HepG2 (cell line): ENCODE results near the gene SMG5. TPM values are rescaled to one million over a fixed set of nuclear protein-coding genes. Genes with fewer than 3 reads are reported as not detected.

Source experiments
- ATAC-seq: fragments of 200-7000 bp; cut with Tn5 transposase; 3 replicates; pipeline ENCODE4 v1.9.1; 2020; ENCODE audit warnings: mild to moderate bottlenecking, moderate library complexity
- BruUV-seq: library from RNA; stranded (reverse); fragments of 400-500 nt; replicated peaks from 2 replicates; lab custom pipeline; 2021; lab: Mats Ljungman, UMichigan
- CTCF ChIA-PET: fragments of 300-600 bp; formaldehyde crosslinking; extraction: SDS; loops from one replicate; lab custom pipeline; 2021; ENCODE audit warnings: low total read pairs, inconsistent platforms, low intra/inter-chr PET ratio; lab: Yijun Ruan, JAX
- POLR2A ChIA-PET: fragments of 350-600 bp; sonication (Branson Sonifier 250); formaldehyde crosslinking; loops from one replicate; lab custom pipeline; 2020; ENCODE audit warnings: antibody characterized with exemption, inconsistent platforms; lab: Yijun Ruan, JAX
- DNase-seq: peaks from one replicate; pipeline ENCODE4 v3.0.0-alpha.2; 2015; ENCODE audit warnings: low spot score
- FAIRE-seq: peaks from 3 replicates; lab custom pipeline; 2011; peaks lifted over from hg19 to GRCh38; lab: Jason Lieb, UNC
- H2AFZ ChIP-seq: one replicate; pipeline ENCODE4 v1.6.1; 2011; ENCODE audit warnings: low read length, inconsistent platforms
- H3K27ac ChIP-seq: fragments of 300-600 bp; 3 replicates; pipeline ENCODE4 v1.8.0; 2011; ENCODE audit warnings: mixed run types, mild to moderate bottlenecking, mixed read lengths, low read length, inconsistent platforms; ENCODE audit not compliant: insufficient read depth; ENCODE audit errors: extremely low read length
- H3K27me3 ChIP-seq, 2 experiments: fragments of 200-600 bp in 1 of 2; 2 replicates in 1 of 2; 3 replicates in 1 of 2; pipeline versions ENCODE4 v1.6.0 to v1.8.0; 2011; ENCODE audit warnings: low read length in 2 of 2, mild to moderate bottlenecking in 2 of 2, moderate library complexity in 2 of 2, inconsistent platforms in 1 of 2; ENCODE audit not compliant: insufficient read depth in 2 of 2, control insufficient read depth in 1 of 2
- H3K36me3 ChIP-seq, 2 experiments: fragments of 200-600 bp in 1 of 2; replicated peaks in 1 of 2; 2 replicates in 1 of 2; 3 replicates in 1 of 2; pipeline versions ENCODE4 v1.5.1 to v1.8.0; 2011; ENCODE audit warnings: low read length in 2 of 2, inconsistent platforms in 1 of 2; ENCODE audit not compliant: insufficient read depth in 2 of 2, control insufficient read depth in 1 of 2
- H3K4me1 ChIP-seq: 2 replicates; pipeline ENCODE4 v1.5.1; 2012; ENCODE audit warnings: low read length, inconsistent platforms; ENCODE audit not compliant: insufficient read depth
- H3K4me2 ChIP-seq: 2 replicates; pipeline ENCODE4 v1.6.0; 2011; ENCODE audit warnings: low read depth, low read length, inconsistent platforms
- H3K4me3 ChIP-seq, 3 experiments: fragments of 200-600 bp in 1 of 3; sonication (generic), shearing (Covaris generic) in 1 of 3; replicated peaks in 1 of 3; 2 replicates each; pipeline ENCODE4 v1.5.1; 2011 to 2016; ENCODE audit warnings: low read length in 3 of 3, inconsistent platforms in 2 of 3, low read depth in 2 of 3, mild to moderate bottlenecking in 2 of 3, control low read depth in 1 of 3, mixed read lengths in 1 of 3; ENCODE audit not compliant: insufficient read depth in 1 of 3
- H3K79me2 ChIP-seq: one replicate; pipeline ENCODE4 v1.6.1; 2011; ENCODE audit warnings: low read length, inconsistent platforms; ENCODE audit not compliant: insufficient read depth
- H3K9ac ChIP-seq: 2 replicates; pipeline ENCODE4 v1.6.0; 2011; ENCODE audit warnings: mild to moderate bottlenecking, low read depth, low read length, inconsistent platforms; ENCODE audit not compliant: insufficient read depth
- H3K9me3 ChIP-seq: 2 replicates; pipeline ENCODE4 v1.5.1; 2012; ENCODE audit warnings: mild to moderate bottlenecking, low read length
- H4K20me1 ChIP-seq: 2 replicates; pipeline ENCODE4 v1.6.0; 2011; ENCODE audit warnings: inconsistent platforms, mild to moderate bottlenecking, low read length, moderate library complexity; ENCODE audit not compliant: insufficient read depth
- AGO1 ChIP-seq: fragments of 200-400 bp; formaldehyde crosslinking; IDR thresholded peaks from 2 replicates; pipeline ENCODE4 v1.6.1; 2017; ENCODE audit warnings: mild to moderate bottlenecking, low read depth, low read length, moderate library complexity; ENCODE audit not compliant: poor library complexity, severe bottlenecking
- AGO2 ChIP-seq: fragments of 200-400 bp; formaldehyde crosslinking; optimal IDR thresholded peaks from 2 replicates; pipeline ENCODE3; 2017; ENCODE audit warnings: mild to moderate bottlenecking, low read depth, low read length, moderate library complexity
- ATF7 ChIP-seq, 2 experiments: fragments of 450-650 bp in 1 of 2; sonication (generic) in 1 of 2; formaldehyde crosslinking in 1 of 2; IDR thresholded peaks; 2 replicates each; pipeline versions ENCODE4 v1.4.0 to v1.6.1; 2016 to 2020; ENCODE audit warnings: antibody characterized with exemption in 1 of 2, mild to moderate bottlenecking in 1 of 2, missing genetic modification reagents in 1 of 2
- BRD4 ChIP-seq: sonication (generic); formaldehyde crosslinking; IDR thresholded peaks from 2 replicates; pipeline ENCODE4 v1.4.0; 2020; ENCODE audit warnings: missing genetic modification reagents
- HIVEP1 ChIP-seq: sonication (generic); formaldehyde crosslinking; IDR thresholded peaks from 2 replicates; pipeline ENCODE4 v1.4.0; 2020; ENCODE audit warnings: mild to moderate bottlenecking, missing genetic modification reagents
- KDM2A ChIP-seq: sonication (generic); formaldehyde crosslinking; IDR thresholded peaks from 2 replicates; pipeline ENCODE4 v1.4.0; 2020; ENCODE audit warnings: low read depth, missing genetic modification reagents, borderline replicate concordance
- KMT2A ChIP-seq: sonication (generic); formaldehyde crosslinking; IDR thresholded peaks from 2 replicates; pipeline ENCODE4 v1.4.0; 2020; ENCODE audit warnings: missing genetic modification reagents
- MYNN ChIP-seq: sonication (generic); formaldehyde crosslinking; IDR thresholded peaks from 2 replicates; pipeline ENCODE4 v1.4.0; 2020; ENCODE audit warnings: mild to moderate bottlenecking, low read depth, missing genetic modification reagents
- POLR2A ChIP-seq, 2 experiments: IDR thresholded peaks; 2 replicates each; pipeline ENCODE4 v1.6.1; 2011; ENCODE audit warnings: low read depth in 2 of 2, low read length in 2 of 2, mild to moderate bottlenecking in 1 of 2, moderate library complexity in 1 of 2; ENCODE audit not compliant: insufficient read depth in 1 of 2
- POLR2AphosphoS5 ChIP-seq: IDR thresholded peaks from 2 replicates; pipeline ENCODE4 v1.6.1; 2012; ENCODE audit warnings: low read depth, low read length
- POLR2G ChIP-seq: fragments of 200-400 bp; formaldehyde crosslinking; IDR thresholded peaks from 2 replicates; pipeline ENCODE4 v1.6.1; 2018; ENCODE audit warnings: mild to moderate bottlenecking, low read depth, low read length, moderate library complexity
- SPEN ChIP-seq: sonication (generic); formaldehyde crosslinking; IDR thresholded peaks from 2 replicates; pipeline ENCODE4 v1.5.1; 2020; ENCODE audit warnings: low read depth, mild to moderate bottlenecking, missing genetic modification reagents
- ZNF260 ChIP-seq: sonication (generic); formaldehyde crosslinking; IDR thresholded peaks from 2 replicates; pipeline ENCODE4 v1.4.0; 2020; ENCODE audit warnings: missing genetic modification reagents, low read depth, mild to moderate bottlenecking, borderline replicate concordance
- ZNF460 ChIP-seq: sonication (generic); formaldehyde crosslinking; IDR thresholded peaks from 2 replicates; pipeline ENCODE4 v1.5.1; 2020; ENCODE audit warnings: missing genetic modification reagents, mild to moderate bottlenecking, borderline replicate concordance
- ZNF543 ChIP-seq: sonication (generic); formaldehyde crosslinking; IDR thresholded peaks from 2 replicates; pipeline ENCODE4 v1.4.0; 2020; ENCODE audit warnings: mild to moderate bottlenecking, missing genetic modification reagents
- ZNF552 ChIP-seq: sonication (generic); formaldehyde crosslinking; IDR thresholded peaks from 2 replicates; pipeline ENCODE4 v1.9.0; 2022; ENCODE audit warnings: missing genetic modification reagents, mild to moderate bottlenecking, borderline replicate concordance
- ZNF747 ChIP-seq: sonication (generic); formaldehyde crosslinking; IDR thresholded peaks from 2 replicates; pipeline ENCODE4 v1.8.1; 2023; ENCODE audit warnings: missing genetic modification reagents, mild to moderate bottlenecking, borderline replicate concordance
- ZNF841 ChIP-seq: sonication (generic); formaldehyde crosslinking; IDR thresholded peaks from 2 replicates; pipeline ENCODE4 v1.8.1; 2023; ENCODE audit warnings: missing genetic modification reagents, borderline replicate concordance
- WGBS: methylation state at CpG from one replicate; pipeline ENCODE4 v1.1.6; 2017; ENCODE audit warnings: low lambda C conversion rate; 5-methylcytosine and 5-hydroxymethylcytosine counted together
- in situ Hi-C: cut with HindIII; loops from 2 replicates; pipeline ENCODE4 v1.10.0; 2017; ENCODE audit warnings: low pct_unique_long_range_greater_than_20kb; ENCODE audit not compliant: extremely low pct_ligation_motif_present
- intact Hi-C: fragments of 100-400 bp; cut with micrococcal nuclease; formaldehyde crosslinking; loops from one replicate; pipeline ENCODE4 v1.10.0; 2022; ENCODE audit not compliant: unreplicated experiment
- polyA plus RNA-seq, 8 experiments: library from polyadenylated mRNA; depleted of rRNA in 3 of 8; stranded (reverse) in 7 of 8; unstranded in 1 of 8; fragments of >200 nt; fragmentation: Illumina TruSeq in 4 of 8; extraction: Trizol in 4 of 8; gene quantifications; 2 replicates each; pipeline versions ENCODE4 v1.2.1 to v1.2.3, GENCODE V29; 2011 to 2016; ENCODE audit warnings: low read depth in 4 of 8, missing spikeins in 1 of 8, mixed read lengths in 1 of 8; ENCODE audit not compliant: insufficient read depth in 1 of 8
- total RNA-seq, 5 experiments: library from RNA; depleted of rRNA; stranded (reverse); fragments of >200 nt; fragmentation: Illumina TruSeq; extraction: Trizol; gene quantifications; 2 replicates each; pipeline ENCODE4 v1.2.3, GENCODE V29; 2016; ENCODE audit warnings: low read depth in 1 of 5
- TF ChIP-seq, protein P1 (sequence below): sonication (generic); formaldehyde crosslinking; IDR thresholded peaks from 2 replicates; pipeline ENCODE4 v1.5.0; 2020; ENCODE audit warnings: mild to moderate bottlenecking, missing genetic modification reagents
- TF ChIP-seq, protein P2 (sequence below): sonication (generic); formaldehyde crosslinking; IDR thresholded peaks from 2 replicates; pipeline ENCODE4 v1.9.0; 2021; ENCODE audit warnings: missing genetic modification reagents, borderline replicate concordance
- TF ChIP-seq, protein P3 (sequence below): IDR thresholded peaks from 2 replicates; pipeline ENCODE4 v1.6.1; 2018; ENCODE audit warnings: missing genetic modification reagents

SMG5 gene
- total and polyA plus RNA-seq, 2 of the 13 experiments (the other 11 are each of a cell fraction or from before 2014, with no cell fraction given), result 50.5 to 84.0 TPM

DNA sequence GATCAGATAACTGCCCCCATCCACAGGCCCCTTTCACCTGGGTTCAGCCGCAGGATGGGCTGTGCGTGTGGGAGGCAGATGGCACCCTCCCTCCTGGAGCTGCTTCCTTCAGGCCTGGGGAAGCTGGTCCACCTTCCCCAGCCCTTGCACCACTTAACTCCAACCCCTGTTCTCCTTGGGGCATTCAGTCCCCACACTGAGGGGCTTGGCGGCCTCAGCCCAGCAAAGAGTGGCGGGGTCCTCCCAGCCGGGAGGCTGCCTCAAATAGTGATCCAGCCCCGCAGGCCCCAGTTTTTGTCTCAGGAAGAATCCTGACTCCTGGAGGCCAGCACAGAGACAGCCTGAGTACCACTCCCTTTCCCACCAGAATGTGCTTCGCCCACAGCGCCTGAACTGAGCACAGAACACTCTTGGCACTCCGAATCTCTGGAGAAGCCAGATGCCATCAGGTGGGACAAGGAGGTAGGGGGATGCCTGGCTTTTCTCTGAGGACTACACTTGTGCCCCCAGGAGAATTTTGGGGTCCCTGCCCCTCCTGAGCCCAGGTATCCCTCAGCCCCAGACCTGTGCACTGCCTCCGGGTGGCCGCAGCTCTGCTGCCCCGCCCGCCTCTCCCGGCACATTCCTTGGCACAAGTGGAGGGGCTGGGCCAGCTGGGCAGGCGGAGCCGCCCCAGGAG is 35.7 kb downstream of the SMG5 start:
- WGBS, result 89% methylated on average over 5 of the region's 16 CpGs
- intact Hi-C loops (no loop called here), in situ Hi-C loops (no loop called here)
- Histone ChIP-seq H3K9me3 (no peaks in the 10 kb centered on the region), H3K36me3 (peaks cover 14 to 26% of the 10 kb centered on the region in 2 experiments; a peak in 4 of 5 replicates), H3K79me2 (no peaks in the 10 kb centered on the region), H3K4me3 (no peak overlapping the region), H3K9ac (no peak overlapping the region), H2AFZ (no peak overlapping the region), H3K4me2 (no peak overlapping the region), H3K27ac (no peak overlapping the region), H3K27me3 (no peaks in the 10 kb centered on the region), H3K4me1 (peaks cover 34% of the 10 kb centered on the region), H4K20me1 (no peaks in the 10 kb centered on the region)
- POLR2A ChIA-PET, result interaction anchor here (0.8 to 2.4 kb wide), 7 partner anchors 10 to 35 kb away, joined by 3 to 9 read pairs (median 3); partner anchors contain the start of genes PMF1 and SMG5
- TSS peak; percentile 13 for BruUV-seq
- ATAC-seq (peak; percentile 1; the same call in 2 of the 3 replicates), FAIRE-seq (no peak), DNase-seq (no peak)
- CTCF ChIA-PET, result no interaction called here
- TF ChIP-seq ZNF543 (CRISPR knock-in tag) (peak; percentile 7; the same call in 1 of the 2 replicates), BRD4 (CRISPR knock-in tag) (no peak), POLR2AphosphoS5 (no peak), KMT2A (no peak), MYNN (CRISPR knock-in tag) (no peak), ZNF460 (CRISPR knock-in tag) (no peak), KDM2A (CRISPR knock-in tag) (peak; percentile 55; the same call in 1 of the 2 replicates), POLR2A (IDR thresholded peaks at IDR 0.05; ENCODE audit: insufficient read depth in 1 of 2, low read depth in 2 of 2, low read length in 2 of 2) (0 out of 4 replicates have a peak, but pooled peaks of 1 of the 2 experiments have one; percentile 25), SPEN (CRISPR knock-in tag) (no peak), POLR2G (peak; percentile 40; the same call in 1 of the 2 replicates), AGO1 (peak; percentile 42), HIVEP1 (CRISPR knock-in tag) (no peak), ATF7 (IDR thresholded peaks at IDR 0.05) (no peak), ATF7 (CRISPR knock-in tag; IDR thresholded peaks at IDR 0.05) (no peak), AGO2 (peak; percentile 89), ZNF747 (no peak), ZNF552 (CRISPR knock-in tag) (no peak), ZNF841 (no peak), ZNF260 (no peak)
- TF ChIP-seq, protein P1, sequence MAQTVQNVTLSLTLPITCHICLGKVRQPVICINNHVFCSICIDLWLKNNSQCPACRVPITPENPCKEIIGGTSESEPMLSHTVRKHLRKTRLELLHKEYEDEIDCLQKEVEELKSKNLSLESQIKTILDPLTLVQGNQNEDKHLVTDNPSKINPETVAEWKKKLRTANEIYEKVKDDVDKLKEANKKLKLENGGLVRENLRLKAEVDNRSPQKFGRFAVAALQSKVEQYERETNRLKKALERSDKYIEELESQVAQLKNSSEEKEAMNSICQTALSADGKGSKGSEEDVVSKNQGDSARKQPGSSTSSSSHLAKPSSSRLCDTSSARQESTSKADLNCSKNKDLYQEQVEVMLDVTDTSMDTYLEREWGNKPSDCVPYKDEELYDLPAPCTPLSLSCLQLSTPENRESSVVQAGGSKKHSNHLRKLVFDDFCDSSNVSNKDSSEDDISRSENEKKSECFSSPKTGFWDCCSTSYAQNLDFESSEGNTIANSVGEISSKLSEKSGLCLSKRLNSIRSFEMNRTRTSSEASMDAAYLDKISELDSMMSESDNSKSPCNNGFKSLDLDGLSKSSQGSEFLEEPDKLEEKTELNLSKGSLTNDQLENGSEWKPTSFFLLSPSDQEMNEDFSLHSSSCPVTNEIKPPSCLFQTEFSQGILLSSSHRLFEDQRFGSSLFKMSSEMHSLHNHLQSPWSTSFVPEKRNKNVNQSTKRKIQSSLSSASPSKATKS, result no peak
- TF ChIP-seq, protein P2, sequence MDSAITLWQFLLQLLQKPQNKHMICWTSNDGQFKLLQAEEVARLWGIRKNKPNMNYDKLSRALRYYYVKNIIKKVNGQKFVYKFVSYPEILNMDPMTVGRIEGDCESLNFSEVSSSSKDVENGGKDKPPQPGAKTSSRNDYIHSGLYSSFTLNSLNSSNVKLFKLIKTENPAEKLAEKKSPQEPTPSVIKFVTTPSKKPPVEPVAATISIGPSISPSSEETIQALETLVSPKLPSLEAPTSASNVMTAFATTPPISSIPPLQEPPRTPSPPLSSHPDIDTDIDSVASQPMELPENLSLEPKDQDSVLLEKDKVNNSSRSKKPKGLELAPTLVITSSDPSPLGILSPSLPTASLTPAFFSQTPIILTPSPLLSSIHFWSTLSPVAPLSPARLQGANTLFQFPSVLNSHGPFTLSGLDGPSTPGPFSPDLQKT, result no peak
- TF ChIP-seq, protein P3, sequence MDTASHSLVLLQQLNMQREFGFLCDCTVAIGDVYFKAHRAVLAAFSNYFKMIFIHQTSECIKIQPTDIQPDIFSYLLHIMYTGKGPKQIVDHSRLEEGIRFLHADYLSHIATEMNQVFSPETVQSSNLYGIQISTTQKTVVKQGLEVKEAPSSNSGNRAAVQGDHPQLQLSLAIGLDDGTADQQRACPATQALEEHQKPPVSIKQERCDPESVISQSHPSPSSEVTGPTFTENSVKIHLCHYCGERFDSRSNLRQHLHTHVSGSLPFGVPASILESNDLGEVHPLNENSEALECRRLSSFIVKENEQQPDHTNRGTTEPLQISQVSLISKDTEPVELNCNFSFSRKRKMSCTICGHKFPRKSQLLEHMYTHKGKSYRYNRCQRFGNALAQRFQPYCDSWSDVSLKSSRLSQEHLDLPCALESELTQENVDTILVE, result no peak
